GM12878 (cell line): ENCODE measurements around the gene MRPL34. TPM values are rescaled to one million over a fixed set of nuclear protein-coding genes. Genes with fewer than 3 reads are reported as not detected.

Experiments
- BACH1 ChIP-seq: fragments of 450-650 bp; IDR thresholded peaks from 2 replicates; pipeline ENCODE4 v1.6.1; 2017; ENCODE audit warnings: mild to moderate bottlenecking, borderline replicate concordance
- BRCA1 ChIP-seq: IDR thresholded peaks from 2 replicates; pipeline ENCODE4 v1.6.1; 2011; ENCODE audit warnings: low read depth, low read length, improper control_type of control experiment
- CREB1 ChIP-seq: IDR thresholded peaks from 2 replicates; pipeline ENCODE4 v1.6.1; 2012; ENCODE audit warnings: low read depth, mild to moderate bottlenecking, inconsistent platforms
- EP300 ChIP-seq, 2 experiments: fragments of 150-350 bp in 1 of 2; IDR thresholded peaks; 2 replicates each; pipeline ENCODE4 v1.6.1; 2011 to 2012; ENCODE audit warnings: low read depth in 2 of 2, low read length in 2 of 2, borderline replicate concordance in 1 of 2, improper control_type of control experiment in 1 of 2, inconsistent platforms in 1 of 2; ENCODE audit not compliant: control insufficient read depth in 1 of 2
- ESRRA ChIP-seq: IDR thresholded peaks from 2 replicates; pipeline ENCODE4 v1.6.1; 2012; ENCODE audit warnings: mild to moderate bottlenecking, low read length, improper control_type of control experiment
- GATAD2B ChIP-seq: fragments of 450-650 bp; conservative IDR thresholded peaks from 2 replicates; pipeline ENCODE4 v1.6.1; 2017; ENCODE audit warnings: low read depth, mild to moderate bottlenecking, moderate library complexity
- MXI1 ChIP-seq: fragments of 150-350 bp; IDR thresholded peaks from 2 replicates; pipeline ENCODE4 v1.6.1; 2011; ENCODE audit warnings: low read depth, mild to moderate bottlenecking, inconsistent platforms, low read length, improper control_type of control experiment
- NR2C2 ChIP-seq: IDR thresholded peaks from 2 replicates; pipeline ENCODE4 v1.6.1; 2011; ENCODE audit warnings: borderline replicate concordance, low read depth; ENCODE audit not compliant: control insufficient read depth, insufficient read length
- RAD21 ChIP-seq: IDR thresholded peaks from 2 replicates; pipeline ENCODE4 v1.6.1; 2011; ENCODE audit warnings: mild to moderate bottlenecking, low read depth, low read length, moderate library complexity; ENCODE audit not compliant: insufficient read depth
- RB1 ChIP-seq: fragments of 450-650 bp; formaldehyde crosslinking; IDR thresholded peaks from 2 replicates; pipeline ENCODE4 v1.6.1; 2017; ENCODE audit warnings: mild to moderate bottlenecking, borderline replicate concordance
- RELA ChIP-seq: fragments of 450-650 bp; IDR thresholded peaks from 2 replicates; pipeline ENCODE4 v1.8.0; 2014; ENCODE audit warnings: borderline replicate concordance; ENCODE audit not compliant: partially characterized antibody
- SIN3A ChIP-seq: IDR thresholded peaks from 2 replicates; pipeline ENCODE4 v1.6.1; 2012; ENCODE audit warnings: low read depth, low read length, improper control_type of control experiment
- SRF ChIP-seq, 2 experiments: IDR thresholded peaks; 2 replicates each; pipeline ENCODE4 v1.6.1; 2011; ENCODE audit warnings: low read depth in 2 of 2, low read length in 2 of 2, mild to moderate bottlenecking in 1 of 2, moderate library complexity in 1 of 2
- polyA plus RNA-seq, 11 experiments: library from polyadenylated mRNA; depleted of rRNA in 4 of 11; unstranded in 6 of 11; stranded (reverse) in 5 of 11; fragments of >200 nt; fragmentation: Nextera tagmentation in 4 of 11; fragmentation: Illumina TruSeq in 1 of 11; extraction: Ambion mirVana in 4 of 11; extraction: Trizol in 1 of 11; gene quantifications; 1 replicate in 1 of 11; 2 replicates in 10 of 11; pipeline versions ENCODE4 v1.2.1 to v1.2.3, GENCODE V29; 2011 to 2016; ENCODE audit warnings: inconsistent platforms in 2 of 11, missing spikeins in 2 of 11, low read depth in 1 of 11
- total RNA-seq, 4 experiments: library from RNA; depleted of rRNA in 3 of 4; stranded (reverse); fragments of >200 nt in 3 of 4; fragmentation: Illumina TruSeq in 1 of 4; extraction: Trizol in 1 of 4; gene quantifications; 2 replicates each; pipeline versions ENCODE4 v1.2.1 to v1.2.3, GENCODE V29; 2013 to 2021
- TF ChIP-seq, protein P1 (sequence below): fragments of 450-650 bp; IDR thresholded peaks from 2 replicates; pipeline ENCODE4 v1.6.1; 2016; ENCODE audit warnings: mild to moderate bottlenecking, moderate library complexity, borderline replicate concordance
- TF ChIP-seq, protein P2 (sequence below): fragments of 450-650 bp; formaldehyde crosslinking; IDR thresholded peaks from 2 replicates; pipeline ENCODE4 v1.4.0; 2020; ENCODE audit warnings: mild to moderate bottlenecking, moderate library complexity
- TF ChIP-seq, protein P3 (sequence below): fragments of 450-650 bp; IDR thresholded peaks from 2 replicates; pipeline ENCODE4 v1.6.1; 2017; ENCODE audit warnings: low read depth, mild to moderate bottlenecking, moderate library complexity

The MRPL34 gene
- total and polyA plus RNA-seq, 10 of the 15 experiments (the other 5 are each of a cell fraction or from before 2014, with no cell fraction given), result 8.6 to 198 (median 78.6) TPM

DNA sequence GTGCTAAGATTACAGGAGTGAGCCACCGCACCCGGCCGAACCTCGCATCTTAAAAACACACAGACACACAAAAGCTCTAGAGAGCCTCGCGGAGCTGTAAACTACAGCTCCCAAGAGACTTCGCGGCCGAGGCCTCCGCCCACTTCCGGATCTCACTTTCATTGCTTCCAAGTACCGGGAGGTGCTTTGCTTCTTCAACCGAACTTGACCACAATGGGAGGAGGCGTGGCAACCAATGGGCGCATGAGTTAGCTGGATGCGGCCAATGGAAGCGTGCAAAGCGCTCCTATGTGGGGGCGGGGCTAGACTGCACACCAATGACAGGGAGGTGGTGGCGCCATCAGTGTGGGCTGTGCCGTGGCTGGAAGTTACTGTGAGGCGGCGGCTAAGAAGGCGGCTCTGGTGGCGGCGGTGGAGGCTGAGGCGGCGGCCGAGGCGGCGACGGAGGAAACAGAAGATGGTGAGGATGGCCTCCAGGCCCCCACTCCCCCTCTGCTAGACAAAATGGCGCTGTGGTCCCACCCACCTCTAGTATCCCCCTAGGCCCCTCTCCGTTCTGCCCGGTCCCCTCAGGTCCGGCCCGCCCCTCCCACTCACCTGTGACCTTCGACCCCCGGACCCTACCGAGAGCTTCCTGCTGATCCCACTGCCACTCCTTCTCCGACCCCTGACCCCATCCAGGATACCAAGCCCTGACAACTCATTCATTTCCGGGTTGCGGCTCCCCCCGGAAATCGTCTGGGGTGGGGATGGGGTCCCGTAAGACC lies 3.7 kb downstream of the MRPL34 start, which contains the start of gene DDA1 (continued):
- TF ChIP-seq EP300 (IDR thresholded peaks at IDR 0.05; ENCODE audit: borderline replicate concordance in 1 of 2, control insufficient read depth in 1 of 2, low read depth in 2 of 2, low read length in 2 of 2), result no peak
- TF ChIP-seq CREB1, result peak; percentile 89
- 0 out of 2 replicates have a peak, but pooled peaks have one; percentile 15 for TF ChIP-seq BACH1
- TF ChIP-seq, protein P1, sequence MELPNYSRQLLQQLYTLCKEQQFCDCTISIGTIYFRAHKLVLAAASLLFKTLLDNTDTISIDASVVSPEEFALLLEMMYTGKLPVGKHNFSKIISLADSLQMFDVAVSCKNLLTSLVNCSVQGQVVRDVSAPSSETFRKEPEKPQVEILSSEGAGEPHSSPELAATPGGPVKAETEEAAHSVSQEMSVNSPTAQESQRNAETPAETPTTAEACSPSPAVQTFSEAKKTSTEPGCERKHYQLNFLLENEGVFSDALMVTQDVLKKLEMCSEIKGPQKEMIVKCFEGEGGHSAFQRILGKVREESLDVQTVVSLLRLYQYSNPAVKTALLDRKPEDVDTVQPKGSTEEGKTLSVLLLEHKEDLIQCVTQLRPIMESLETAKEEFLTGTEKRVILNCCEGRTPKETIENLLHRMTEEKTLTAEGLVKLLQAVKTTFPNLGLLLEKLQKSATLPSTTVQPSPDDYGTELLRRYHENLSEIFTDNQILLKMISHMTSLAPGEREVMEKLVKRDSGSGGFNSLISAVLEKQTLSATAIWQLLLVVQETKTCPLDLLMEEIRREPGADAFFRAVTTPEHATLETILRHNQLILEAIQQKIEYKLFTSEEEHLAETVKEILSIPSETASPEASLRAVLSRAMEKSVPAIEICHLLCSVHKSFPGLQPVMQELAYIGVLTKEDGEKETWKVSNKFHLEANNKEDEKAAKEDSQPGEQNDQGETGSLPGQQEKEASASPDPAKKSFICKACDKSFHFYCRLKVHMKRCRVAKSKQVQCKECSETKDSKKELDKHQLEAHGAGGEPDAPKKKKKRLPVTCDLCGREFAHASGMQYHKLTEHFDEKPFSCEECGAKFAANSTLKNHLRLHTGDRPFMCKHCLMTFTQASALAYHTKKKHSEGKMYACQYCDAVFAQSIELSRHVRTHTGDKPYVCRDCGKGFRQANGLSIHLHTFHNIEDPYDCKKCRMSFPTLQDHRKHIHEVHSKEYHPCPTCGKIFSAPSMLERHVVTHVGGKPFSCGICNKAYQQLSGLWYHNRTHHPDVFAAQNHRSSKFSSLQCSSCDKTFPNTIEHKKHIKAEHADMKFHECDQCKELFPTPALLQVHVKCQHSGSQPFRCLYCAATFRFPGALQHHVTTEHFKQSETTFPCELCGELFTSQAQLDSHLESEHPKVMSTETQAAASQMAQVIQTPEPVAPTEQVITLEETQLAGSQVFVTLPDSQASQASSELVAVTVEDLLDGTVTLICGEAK, result peak; percentile 92
- TF ChIP-seq, protein P2, sequence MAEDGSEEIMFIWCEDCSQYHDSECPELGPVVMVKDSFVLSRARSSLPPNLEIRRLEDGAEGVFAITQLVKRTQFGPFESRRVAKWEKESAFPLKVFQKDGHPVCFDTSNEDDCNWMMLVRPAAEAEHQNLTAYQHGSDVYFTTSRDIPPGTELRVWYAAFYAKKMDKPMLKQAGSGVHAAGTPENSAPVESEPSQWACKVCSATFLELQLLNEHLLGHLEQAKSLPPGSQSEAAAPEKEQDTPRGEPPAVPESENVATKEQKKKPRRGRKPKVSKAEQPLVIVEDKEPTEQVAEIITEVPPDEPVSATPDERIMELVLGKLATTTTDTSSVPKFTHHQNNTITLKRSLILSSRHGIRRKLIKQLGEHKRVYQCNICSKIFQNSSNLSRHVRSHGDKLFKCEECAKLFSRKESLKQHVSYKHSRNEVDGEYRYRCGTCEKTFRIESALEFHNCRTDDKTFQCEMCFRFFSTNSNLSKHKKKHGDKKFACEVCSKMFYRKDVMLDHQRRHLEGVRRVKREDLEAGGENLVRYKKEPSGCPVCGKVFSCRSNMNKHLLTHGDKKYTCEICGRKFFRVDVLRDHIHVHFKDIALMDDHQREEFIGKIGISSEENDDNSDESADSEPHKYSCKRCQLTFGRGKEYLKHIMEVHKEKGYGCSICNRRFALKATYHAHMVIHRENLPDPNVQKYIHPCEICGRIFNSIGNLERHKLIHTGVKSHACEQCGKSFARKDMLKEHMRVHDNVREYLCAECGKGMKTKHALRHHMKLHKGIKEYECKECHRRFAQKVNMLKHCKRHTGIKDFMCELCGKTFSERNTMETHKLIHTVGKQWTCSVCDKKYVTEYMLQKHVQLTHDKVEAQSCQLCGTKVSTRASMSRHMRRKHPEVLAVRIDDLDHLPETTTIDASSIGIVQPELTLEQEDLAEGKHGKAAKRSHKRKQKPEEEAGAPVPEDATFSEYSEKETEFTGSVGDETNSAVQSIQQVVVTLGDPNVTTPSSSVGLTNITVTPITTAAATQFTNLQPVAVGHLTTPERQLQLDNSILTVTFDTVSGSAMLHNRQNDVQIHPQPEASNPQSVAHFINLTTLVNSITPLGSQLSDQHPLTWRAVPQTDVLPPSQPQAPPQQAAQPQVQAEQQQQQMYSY (CRISPR knock-in tag), result no peak
- TF ChIP-seq GATAD2B, result 0 out of 2 replicates have a peak, but pooled peaks have one; percentile 60
- peak; percentile 21; the same call in 1 of the 2 replicates for TF ChIP-seq MXI1
- TF ChIP-seq RB1, result peak; percentile 62; the same call in 1 of the 2 replicates
- no peak for TF ChIP-seq BRCA1
- TF ChIP-seq RELA, result peak; percentile 59
- peak; percentile 38; the same call in 1 of the 2 replicates for TF ChIP-seq SIN3A
- TF ChIP-seq, protein P3, sequence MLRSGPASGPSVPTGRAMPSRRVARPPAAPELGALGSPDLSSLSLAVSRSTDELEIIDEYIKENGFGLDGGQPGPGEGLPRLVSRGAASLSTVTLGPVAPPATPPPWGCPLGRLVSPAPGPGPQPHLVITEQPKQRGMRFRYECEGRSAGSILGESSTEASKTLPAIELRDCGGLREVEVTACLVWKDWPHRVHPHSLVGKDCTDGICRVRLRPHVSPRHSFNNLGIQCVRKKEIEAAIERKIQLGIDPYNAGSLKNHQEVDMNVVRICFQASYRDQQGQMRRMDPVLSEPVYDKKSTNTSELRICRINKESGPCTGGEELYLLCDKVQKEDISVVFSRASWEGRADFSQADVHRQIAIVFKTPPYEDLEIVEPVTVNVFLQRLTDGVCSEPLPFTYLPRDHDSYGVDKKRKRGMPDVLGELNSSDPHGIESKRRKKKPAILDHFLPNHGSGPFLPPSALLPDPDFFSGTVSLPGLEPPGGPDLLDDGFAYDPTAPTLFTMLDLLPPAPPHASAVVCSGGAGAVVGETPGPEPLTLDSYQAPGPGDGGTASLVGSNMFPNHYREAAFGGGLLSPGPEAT, result peak; percentile 72
- no peak for TF ChIP-seq ESRRA
- no peak for TF ChIP-seq SRF (IDR thresholded peaks at IDR 0.05; ENCODE audit: low read depth in 2 of 2, low read length in 2 of 2)
- TF ChIP-seq NR2C2, result peak; percentile 69
- TF ChIP-seq RAD21, result no peak
